Measurements from ENCODE around the gene CDADC1.

The CDADC1 gene

DNA sequence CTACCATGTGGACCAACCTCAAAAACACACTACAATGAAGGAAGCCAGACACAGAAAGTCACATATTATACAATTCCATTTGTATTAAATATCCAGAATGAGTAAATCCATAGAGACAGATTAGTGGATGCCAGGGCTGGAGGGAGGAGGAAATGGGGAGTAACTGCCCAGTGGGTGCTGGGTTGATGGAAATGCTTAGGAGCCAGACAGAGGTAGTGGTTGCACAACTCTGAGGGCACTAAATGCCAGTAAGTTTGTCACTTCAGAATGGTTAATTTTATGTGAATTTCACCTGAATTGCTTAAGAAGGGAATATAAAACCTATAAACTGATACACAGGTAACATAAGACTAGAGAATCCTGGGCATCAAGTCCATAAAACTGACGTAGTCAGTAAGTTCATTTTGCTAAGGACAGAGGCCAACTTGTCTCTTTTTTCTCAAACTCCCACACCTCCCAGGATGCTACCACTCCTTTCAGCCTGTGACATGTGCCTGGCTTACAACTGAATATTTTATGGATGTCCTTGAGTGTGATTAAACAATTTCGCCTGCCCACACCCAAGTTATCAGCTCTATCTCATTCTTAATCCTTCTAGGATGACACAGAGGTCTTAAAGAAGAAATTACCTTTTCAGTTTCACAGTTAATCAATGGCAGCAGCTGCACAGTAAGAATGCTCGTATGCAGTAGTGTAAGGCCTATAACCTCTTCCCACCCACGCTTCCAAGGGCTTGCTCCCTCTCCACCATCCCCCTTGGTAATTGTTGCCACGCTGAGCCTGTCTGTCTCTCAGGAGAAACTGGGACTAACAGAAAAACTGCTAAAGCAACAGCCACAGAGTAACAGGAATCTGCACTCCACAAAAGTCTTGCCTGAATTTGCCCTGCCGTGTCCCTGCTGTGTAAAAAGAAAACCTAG lies 33.5 kb upstream of the CDADC1 start:
- H3K4me3 ChIP-seq (ENCODE audit: control insufficient read depth, low read depth, low read length) = no peak overlapping the region
- TF ChIP-seq, protein P1, sequence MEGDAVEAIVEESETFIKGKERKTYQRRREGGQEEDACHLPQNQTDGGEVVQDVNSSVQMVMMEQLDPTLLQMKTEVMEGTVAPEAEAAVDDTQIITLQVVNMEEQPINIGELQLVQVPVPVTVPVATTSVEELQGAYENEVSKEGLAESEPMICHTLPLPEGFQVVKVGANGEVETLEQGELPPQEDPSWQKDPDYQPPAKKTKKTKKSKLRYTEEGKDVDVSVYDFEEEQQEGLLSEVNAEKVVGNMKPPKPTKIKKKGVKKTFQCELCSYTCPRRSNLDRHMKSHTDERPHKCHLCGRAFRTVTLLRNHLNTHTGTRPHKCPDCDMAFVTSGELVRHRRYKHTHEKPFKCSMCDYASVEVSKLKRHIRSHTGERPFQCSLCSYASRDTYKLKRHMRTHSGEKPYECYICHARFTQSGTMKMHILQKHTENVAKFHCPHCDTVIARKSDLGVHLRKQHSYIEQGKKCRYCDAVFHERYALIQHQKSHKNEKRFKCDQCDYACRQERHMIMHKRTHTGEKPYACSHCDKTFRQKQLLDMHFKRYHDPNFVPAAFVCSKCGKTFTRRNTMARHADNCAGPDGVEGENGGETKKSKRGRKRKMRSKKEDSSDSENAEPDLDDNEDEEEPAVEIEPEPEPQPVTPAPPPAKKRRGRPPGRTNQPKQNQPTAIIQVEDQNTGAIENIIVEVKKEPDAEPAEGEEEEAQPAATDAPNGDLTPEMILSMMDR (IDR thresholded peaks at IDR 0.05; ENCODE audit: control insufficient read depth, insufficient read depth, low read depth, low read length, missing control alignments) = no peak
- DNase-seq (ENCODE audit: low read depth) = no peak

DNA sequence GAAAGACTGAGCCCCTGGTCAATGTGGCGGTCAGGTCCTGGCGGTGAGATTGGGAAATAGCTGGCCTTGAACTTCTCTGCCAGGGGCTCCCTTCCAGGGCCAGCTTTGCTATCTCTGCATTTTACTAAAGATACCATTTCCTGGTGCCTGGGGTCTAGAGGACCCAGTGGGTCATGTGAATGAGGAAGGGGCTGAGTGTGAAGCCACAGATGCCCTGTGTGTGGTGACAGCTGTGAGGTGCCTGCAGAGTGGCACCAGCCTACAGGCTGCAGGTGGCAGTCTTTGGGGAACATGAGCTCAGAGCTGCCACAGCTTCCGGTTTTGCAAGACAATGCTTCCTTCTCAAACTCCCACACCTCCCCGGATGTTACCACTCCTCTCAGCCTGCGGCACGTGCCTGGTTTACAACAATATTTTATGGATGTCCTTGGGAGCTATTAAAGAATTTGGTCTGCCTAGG lies 32.8 kb upstream of the CDADC1 start:
- no peak overlapping the region for H3K4me3 ChIP-seq (ENCODE audit: control insufficient read depth, low read depth, low read length)
- TF ChIP-seq, protein P1 (IDR thresholded peaks at IDR 0.05; ENCODE audit: control insufficient read depth, insufficient read depth, low read depth, low read length, missing control alignments) = peak; percentile 7
- DNase-seq (ENCODE audit: low read depth) = no peak

DNA sequence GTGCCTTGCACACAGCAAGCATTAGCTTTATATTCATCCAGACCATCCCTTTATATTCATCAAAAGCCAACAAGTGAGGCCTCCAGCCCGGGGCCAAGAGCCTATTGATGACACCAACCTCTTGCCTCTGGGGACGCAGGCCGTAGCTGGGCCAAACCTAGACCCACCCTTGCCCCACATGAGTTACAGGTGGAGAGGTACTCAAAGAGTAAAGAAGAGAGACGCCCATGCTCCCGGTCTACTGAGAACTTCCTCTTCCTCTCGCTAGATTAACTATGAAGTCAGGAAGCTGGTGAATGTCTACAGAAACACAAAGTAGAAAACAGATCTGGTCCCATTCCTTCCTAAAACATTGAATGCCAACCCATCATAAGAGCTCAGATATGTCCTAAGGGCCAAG lies 31.4 kb upstream of the CDADC1 start:
- no peak for DNase-seq (ENCODE audit: low read depth)
- TF ChIP-seq, protein P1 (IDR thresholded peaks at IDR 0.05; ENCODE audit: control insufficient read depth, insufficient read depth, low read depth, low read length, missing control alignments) = no peak
- H3K4me3 ChIP-seq (ENCODE audit: control insufficient read depth, low read depth, low read length) = no peak overlapping the region

DNA sequence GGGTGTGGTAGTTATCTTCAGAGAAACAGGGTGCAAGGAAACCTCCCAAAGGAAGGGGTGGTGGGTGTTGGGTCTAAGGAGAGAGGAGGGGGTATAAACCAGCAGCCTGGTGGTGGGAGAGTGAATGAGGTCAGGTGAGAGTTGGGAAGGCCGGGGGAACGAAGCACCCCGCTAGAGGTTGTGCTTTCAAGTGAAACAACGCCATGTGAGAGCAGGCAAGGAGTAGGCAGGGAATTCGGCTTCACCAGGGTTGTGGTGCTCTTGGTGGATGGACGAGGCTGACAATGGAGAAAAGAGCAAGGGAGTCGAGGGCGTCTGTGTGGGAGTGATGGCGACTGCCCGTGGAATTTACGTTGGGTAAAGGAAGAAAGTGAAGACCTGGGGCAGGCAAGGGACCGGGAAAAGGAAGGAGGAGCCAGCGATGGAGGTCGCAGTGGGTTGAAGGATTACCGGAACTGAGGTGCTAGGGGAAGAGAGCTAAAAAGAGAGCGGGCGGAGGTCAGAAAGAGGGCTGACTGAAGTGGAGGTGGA lies 29.7 kb upstream of the CDADC1 start:
- no peak for DNase-seq (ENCODE audit: low read depth)
- TF ChIP-seq, protein P1 (IDR thresholded peaks at IDR 0.05; ENCODE audit: control insufficient read depth, insufficient read depth, low read depth, low read length, missing control alignments) = no peak
- no peak overlapping the region for H3K4me3 ChIP-seq (ENCODE audit: control insufficient read depth, low read depth, low read length)

DNA sequence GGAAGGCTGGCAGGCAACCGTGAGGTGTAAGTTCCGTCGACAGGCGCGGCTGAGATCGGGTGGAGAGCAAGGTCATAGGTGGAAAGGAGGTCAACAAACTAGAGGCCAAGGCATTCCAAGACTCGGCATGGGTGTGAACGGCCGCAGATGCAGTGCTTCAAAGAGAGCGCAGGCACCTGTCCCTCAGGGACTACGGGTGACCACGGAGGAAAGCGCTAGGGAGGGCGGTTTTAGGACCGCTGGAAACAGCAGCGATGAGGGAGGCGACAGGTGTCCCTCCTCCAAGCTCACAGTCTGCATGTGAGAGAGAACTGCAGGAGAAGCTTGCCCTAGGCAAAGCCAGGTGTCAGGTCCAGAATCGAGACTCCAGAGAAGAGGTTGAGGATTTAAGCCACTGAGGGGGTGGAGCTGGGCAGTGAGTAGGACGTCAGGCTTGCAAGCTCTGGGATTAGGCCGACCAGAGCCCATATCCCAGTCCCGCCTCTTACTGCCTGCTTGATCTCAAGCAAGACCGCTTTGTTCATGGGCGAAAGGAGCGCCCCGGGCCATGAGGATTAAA lies 29.2 kb upstream of the CDADC1 start:
- DNase-seq (ENCODE audit: low read depth) = no peak
- H3K4me3 ChIP-seq (ENCODE audit: control insufficient read depth, low read depth, low read length) = no peak overlapping the region
- TF ChIP-seq, protein P1 (IDR thresholded peaks at IDR 0.05; ENCODE audit: control insufficient read depth, insufficient read depth, low read depth, low read length, missing control alignments) = no peak

DNA sequence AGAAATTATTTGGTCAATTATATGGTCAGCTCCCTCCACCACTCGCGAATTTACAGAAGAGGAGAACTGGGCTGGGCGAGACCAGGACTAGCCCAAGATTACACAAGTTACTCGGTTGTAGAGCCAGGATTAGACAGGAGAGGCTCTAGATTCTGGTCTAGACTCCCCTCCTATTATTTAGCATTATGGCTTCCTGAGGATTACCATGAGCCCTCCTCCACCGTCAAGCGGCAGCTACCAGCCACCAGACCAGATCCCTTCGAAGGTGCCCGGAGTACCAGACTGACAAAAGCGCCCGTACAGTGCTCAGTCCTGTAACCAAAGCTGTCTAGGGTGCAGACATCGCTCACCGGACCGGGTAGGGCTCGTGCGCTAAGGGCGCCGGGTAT lies 28.1 kb upstream of the CDADC1 start:
- peak overlapping the region; percentile 19 for H3K4me3 ChIP-seq (ENCODE audit: control insufficient read depth, low read depth, low read length)
- TF ChIP-seq, protein P1 (IDR thresholded peaks at IDR 0.05; ENCODE audit: control insufficient read depth, insufficient read depth, low read depth, low read length, missing control alignments) = no peak
- no peak for DNase-seq (ENCODE audit: low read depth)

Measured in AG09309 (cell line).